Gastrocnemius medialis (tissue), 4 donors: Measurements from ENCODE around the gene SCGB1A1.

ENCODE experiments used
- POLR2A ChIP-seq, 2 donors: fragments of 450-650 bp; IDR thresholded peaks; one replicate each; pipeline ENCODE4 v1.6.1; 2017; ENCODE audit warnings: antibody characterized with exemption in 2 of 2, mild to moderate bottlenecking in 2 of 2, moderate library complexity in 2 of 2
- TF ChIP-seq, protein P1 (sequence below), 5 experiments: fragments of 450-650 bp in 3 of 5; fragments of 200-600 bp in 2 of 5; sonication (generic) in 2 of 5; IDR thresholded peaks in 4 of 5; conservative IDR thresholded peaks in 1 of 5; 1 replicate in 4 of 5; 2 replicates in 1 of 5; pipeline ENCODE4 v1.5.1; 2016 to 2019; ENCODE audit warnings: antibody characterized with exemption in 5 of 5, mild to moderate bottlenecking in 3 of 5, moderate library complexity in 3 of 5

GRCh38 chr11:62471603-62472002 is 52.8 kb downstream of the SCGB1A1 start:
- TF ChIP-seq POLR2A (IDR thresholded peaks at IDR 0.05) = no peak
- TF ChIP-seq, protein P1, sequence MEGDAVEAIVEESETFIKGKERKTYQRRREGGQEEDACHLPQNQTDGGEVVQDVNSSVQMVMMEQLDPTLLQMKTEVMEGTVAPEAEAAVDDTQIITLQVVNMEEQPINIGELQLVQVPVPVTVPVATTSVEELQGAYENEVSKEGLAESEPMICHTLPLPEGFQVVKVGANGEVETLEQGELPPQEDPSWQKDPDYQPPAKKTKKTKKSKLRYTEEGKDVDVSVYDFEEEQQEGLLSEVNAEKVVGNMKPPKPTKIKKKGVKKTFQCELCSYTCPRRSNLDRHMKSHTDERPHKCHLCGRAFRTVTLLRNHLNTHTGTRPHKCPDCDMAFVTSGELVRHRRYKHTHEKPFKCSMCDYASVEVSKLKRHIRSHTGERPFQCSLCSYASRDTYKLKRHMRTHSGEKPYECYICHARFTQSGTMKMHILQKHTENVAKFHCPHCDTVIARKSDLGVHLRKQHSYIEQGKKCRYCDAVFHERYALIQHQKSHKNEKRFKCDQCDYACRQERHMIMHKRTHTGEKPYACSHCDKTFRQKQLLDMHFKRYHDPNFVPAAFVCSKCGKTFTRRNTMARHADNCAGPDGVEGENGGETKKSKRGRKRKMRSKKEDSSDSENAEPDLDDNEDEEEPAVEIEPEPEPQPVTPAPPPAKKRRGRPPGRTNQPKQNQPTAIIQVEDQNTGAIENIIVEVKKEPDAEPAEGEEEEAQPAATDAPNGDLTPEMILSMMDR (IDR thresholded peaks at IDR 0.05 in 4 of 5, conservative IDR thresholded peaks at IDR 0.05 in 1 of 5) = no peak
